HG03439 (cell line): ENCODE data around the gene ALPG.
"Not testable (repeated sequence)": the region's sequence is repeated elsewhere in the genome, so short reads cannot be mapped to it uniquely, and the experiment has no call there.

Experiments
- ATAC-seq: cut with Tn5 transposase; IDR thresholded peaks from one replicate; pipeline ENCODE4 v1.9.1; 2021; ENCODE audit warnings: mild to moderate bottlenecking, moderate library complexity; ENCODE audit not compliant: unreplicated experiment

Gene ALPG

DNA sequence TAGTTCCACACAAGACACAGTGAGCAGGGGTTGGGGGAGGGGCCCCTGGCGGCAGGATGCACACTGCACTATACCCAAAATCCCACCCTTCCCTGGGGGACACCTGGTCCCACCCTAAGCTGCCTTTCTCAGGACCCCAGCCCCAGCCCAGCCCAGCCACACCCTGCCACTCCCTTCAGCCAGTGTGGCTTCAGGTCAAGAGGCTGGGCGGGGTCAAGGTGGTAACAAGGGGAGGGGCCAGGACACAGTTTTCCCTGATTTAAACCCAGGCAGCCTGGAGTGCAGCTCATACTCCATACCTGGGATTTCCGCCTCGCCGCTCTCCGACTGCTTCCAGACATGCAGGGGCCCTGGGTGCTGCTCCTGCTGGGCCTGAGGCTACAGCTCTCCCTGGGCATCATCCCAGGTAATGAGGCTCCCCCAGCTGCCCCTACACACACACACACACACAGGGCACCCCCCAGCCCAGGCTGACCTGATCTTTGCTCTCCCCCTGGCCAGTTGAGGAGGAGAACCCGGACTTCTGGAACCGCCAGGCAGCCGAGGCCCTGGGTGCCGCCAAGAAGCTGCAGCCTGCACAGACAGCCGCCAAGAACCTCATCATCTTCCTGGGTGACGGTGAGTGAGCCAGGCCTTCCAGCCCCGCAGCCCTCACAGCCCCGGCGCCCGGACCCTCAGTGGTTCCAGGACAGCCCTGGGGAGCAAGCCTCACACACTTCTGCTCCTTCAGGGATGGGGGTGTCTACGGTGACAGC lies at the start of gene ALPG:
Gene ALPG, plus strand, starts transcription at position 289 of the 755 bp plus-strand sequence. Its CDS starts 51 bp downstream, at position 340.
- no peak for ATAC-seq

DNA sequence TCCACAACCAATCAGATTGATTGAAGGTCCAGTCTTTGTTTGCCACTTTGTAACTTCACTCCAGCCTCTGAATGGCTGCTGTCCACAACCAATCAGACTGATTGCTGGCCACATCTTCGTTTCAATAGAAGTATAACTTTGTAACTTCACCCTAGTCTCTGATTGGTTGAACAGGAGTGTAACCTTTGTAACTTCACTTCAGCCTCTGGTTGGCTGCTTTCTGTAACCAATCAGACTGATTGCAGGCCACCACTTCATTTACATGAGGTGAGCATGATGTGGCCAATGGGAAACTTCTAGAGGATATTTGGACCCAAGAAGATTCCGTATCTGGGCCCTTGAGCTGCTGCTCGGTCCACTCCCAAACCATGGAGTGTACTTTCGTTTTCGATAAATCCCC lies 45.0 kb upstream of the ALPG start:
- ATAC-seq, result no peak

DNA sequence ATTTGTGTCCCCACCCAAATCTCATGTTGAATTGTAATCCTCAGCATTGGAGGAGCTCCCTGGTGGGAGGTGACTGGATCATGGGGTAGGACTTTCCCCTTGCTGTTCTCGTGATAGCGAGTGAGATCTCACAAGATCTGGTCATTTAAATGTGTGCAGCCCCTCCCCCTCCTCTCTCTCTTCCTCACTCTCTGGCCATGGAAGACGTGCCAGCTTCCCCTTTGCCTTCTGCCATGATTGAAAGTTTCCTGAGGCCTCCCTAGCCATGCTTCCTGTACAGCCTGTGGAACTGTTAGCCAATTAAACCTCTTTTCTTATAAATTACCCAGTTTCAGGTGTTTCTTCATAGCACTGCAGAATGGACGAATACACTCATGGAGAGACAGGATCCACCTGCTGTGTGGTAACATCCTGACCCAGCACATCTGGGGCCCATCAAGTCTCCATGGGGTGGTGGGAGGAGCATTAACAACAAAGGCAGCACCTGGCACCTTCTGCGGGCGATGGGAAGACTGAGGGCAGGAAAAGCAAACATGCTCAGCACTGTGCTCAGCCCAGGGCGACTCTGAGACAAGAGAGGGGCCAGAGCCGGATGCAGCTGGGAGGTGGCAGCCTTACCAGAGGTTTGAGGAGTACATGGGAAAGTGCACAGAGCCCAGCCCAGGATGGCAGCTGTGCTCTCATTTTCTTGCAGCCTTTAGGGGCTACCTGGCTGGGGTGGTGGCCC lies 44.3 kb upstream of the ALPG start:
- ATAC-seq, result no peak

GRCh38 chr2:232363064-232363783 lies 43.4 kb upstream of the ALPG start:
- not testable (repeated sequence) for ATAC-seq

DNA sequence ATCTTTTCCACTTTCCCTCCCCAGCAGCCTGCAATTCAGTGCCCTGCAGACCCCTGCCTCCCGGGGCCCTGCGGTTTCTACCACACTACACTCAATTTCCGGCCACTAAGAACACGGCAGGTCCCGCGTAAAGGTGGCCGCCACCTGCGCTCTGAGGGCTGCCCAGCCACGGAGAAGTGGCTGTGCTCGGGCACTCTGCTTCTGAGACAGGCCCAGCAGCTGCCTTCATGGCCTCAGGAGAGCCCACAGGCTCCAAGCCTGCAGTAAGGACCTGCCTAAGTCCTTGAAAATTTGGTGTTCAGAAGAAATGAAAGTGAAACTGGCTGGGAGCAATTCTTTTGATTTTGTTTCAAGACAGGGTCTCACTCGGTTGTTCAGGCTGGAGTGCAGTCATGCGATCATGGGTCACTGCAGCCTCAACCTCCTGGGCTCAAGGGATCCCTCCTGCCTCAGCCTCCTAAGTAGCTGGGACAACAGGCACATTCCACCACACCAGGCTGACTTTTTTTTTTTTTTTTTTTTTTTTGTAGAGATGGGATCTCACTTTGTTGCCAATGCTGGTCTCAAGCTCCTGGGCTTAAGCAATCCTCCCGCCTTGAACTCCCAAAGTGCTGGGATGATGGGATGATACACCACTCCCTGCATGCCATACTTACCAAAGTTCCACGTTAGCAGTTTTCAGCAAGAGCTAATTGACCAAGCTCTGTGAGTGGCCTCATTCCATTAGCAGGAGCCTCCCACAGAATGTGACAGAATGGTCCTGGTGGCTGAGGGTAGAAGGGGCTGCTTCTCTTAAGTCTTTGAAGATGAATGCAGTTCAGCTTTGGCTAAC lies 42.6 kb upstream of the ALPG start:
- no peak for ATAC-seq

GRCh38 chr2:232364806-232365594 lies 41.6 kb upstream of the ALPG start:
- ATAC-seq, result not testable (repeated sequence)

GRCh38 chr2:232365621-232366321 lies 40.9 kb upstream of the ALPG start:
- no peak for ATAC-seq

DNA sequence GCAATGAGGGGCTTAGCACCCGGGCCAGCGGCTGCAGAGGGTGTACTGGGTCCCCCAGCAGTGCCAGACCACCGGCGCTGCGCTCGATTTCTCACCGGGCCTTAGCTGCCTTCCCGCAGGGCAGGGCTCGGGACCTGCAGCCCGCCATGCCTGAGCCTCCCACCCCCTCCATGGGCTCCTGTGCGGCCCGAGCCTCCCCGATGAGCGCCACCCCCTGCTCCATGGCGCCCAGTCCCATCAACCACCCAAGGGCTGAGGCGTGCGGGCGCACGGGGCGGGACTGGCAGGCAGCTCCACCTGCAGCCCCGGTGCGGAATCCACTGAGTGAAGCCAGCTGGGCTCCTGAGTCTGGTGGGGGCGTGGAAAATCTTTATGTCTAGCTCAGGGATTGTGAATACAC lies 40.2 kb upstream of the ALPG start:
- not testable (repeated sequence) for ATAC-seq

GRCh38 chr2:232367016-232367415 lies 39.6 kb upstream of the ALPG start:
- ATAC-seq, result no peak

DNA sequence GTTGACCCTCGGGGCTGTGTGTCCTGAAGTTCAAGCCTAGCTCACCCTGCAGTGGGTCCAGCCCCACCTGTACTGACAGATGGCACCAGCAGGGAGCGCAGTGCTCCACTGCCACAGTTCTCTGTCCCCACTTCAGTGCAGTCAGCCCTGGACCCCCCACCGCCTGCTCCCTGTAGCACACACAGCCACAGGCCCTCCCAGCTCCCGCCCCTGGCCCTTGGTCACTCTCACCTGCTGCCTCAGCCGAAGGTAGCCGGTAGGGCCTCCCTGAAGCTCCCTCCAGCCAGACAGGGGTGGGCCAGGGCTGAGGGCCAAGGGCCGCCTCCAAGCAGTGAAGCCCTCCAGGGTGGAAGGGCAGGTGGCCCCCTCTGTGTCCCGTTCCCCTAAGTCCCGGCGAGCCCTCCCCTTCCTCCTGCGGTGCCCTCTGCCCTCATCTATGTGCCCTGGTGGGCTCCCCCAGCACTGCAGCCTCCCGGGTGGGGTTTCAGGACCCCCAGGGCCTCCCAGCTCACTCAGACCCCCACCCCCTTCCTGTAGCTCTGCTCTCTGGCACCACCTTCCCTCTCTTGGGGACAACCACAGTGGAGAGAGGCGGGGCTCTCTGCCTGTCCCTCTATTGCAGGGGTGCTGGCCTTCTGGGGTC lies 38.9 kb upstream of the ALPG start:
- no peak for ATAC-seq

GRCh38 chr2:232368311-232368731 lies 38.3 kb upstream of the ALPG start:
- no peak for ATAC-seq

- no peak for ATAC-seq
These were observed 37.3 kb upstream of the ALPG start for GRCh38 chr2:232369126-232369951.

- not testable (repeated sequence) for ATAC-seq
These were observed 36.6 kb upstream of the ALPG start for GRCh38 chr2:232370007-232370406.

DNA sequence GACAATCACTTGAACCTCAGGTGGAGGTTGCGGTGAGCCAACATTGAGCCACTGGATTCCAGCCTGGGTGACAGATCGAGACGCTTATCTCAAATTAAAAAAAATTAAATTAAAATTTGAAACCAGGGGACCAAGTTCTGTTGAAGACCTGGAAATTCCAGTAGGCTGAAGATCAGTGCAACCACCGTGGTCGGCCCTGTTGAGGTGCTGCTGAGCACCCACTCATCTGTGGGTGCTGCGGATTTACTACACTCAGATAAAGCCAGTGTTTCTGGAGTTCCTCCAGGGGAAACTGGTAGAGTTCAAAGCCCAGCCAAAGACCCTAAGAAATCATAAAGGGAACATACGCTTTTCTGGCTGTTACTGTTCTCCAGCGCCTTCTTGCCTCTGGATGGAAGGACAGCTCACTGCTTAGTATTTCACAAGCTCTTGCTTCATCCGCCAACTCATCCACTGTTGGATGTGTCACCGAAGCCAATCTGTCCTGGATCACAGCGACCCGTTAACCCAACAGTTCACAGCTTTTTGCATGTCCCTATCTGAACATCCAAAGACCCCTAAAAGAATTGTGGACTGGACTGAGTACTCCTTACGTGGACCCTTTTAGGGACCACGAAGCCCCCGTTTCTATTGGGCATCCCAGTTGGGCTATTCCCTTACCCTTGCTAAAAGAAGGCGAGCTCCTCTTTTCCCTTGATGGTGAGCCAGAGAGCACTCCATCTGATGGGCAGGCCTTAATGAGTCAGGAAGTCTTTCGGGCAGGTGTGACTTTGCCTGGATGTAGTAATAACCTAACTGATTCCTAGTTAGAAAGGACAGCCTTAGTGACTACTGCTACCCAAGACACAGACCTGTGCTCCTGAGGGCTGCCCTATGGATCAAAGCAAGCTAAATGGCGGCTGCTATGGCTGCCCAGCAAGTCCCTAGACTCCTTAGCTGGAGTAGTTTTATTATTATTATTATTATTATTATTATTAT lies 34.1 kb upstream of the ALPG start:
- no peak for ATAC-seq

DNA sequence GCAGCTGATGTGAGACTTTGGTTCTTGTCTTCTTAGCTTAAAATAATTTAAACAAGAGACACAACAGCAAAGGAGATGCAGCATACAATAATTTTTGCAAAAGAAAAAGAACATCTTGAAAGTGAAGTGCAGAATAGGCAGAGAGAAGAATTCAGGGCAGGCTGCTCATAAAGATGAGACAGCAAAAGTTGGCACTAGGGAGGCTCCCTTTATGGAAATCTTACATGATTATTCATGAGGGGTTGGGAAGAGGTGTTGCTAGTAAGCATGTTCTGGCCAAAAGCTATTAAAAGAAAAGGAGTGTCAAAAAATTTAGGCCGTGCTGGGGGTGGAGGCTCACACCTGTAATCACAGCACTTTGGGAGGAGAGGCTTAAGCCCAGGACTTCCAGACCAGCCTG lies 32.3 kb upstream of the ALPG start:
- ATAC-seq, result no peak

GRCh38 chr2:232375164-232375563 lies 31.5 kb upstream of the ALPG start:
- ATAC-seq, result no peak

GRCh38 chr2:232376260-232376659 lies 30.4 kb upstream of the ALPG start:
- ATAC-seq, result no peak
